Effector memory CD8-positive, alpha-beta T cell (primary cell): ENCODE data around the gene GARIN5A.

ENCODE experiments used
- ATAC-seq: fragments of 150-1000 bp; cut with Tn5 transposase; replicated peaks from 2 replicates; pipeline ENCODE4 v1.10.0; 2021; ENCODE audit warnings: mild to moderate bottlenecking, moderate library complexity
- DNase-seq, 3 experiments: peaks; one replicate each; pipeline ENCODE4 v3.0.0; 2021
- H3K27ac Mint-ChIP-seq, 2 donors: one replicate each; pipeline ENCODE4 v1.8.0; 2022; ENCODE audit warnings: mild to moderate bottlenecking in 2 of 2, mixed read lengths in 2 of 2, moderate library complexity in 2 of 2
- H3K27me3 Mint-ChIP-seq, 2 donors: one replicate each; pipeline ENCODE4 v1.8.0; 2022; ENCODE audit warnings: mixed read lengths in 2 of 2
- H3K36me3 Mint-ChIP-seq: one replicate; pipeline ENCODE4 v1.8.0; 2022; ENCODE audit warnings: mild to moderate bottlenecking, moderate library complexity, mixed read lengths; ENCODE audit not compliant: insufficient read depth
- H3K4me1 Mint-ChIP-seq, 2 donors: one replicate each; pipeline ENCODE4 v1.8.0; 2022; ENCODE audit warnings: low read depth in 2 of 2, mixed read lengths in 2 of 2
- H3K4me3 Mint-ChIP-seq, 2 donors: one replicate each; pipeline ENCODE4 v1.8.0; 2022; ENCODE audit warnings: mild to moderate bottlenecking in 2 of 2, mixed read lengths in 2 of 2, moderate library complexity in 2 of 2
- H3K9me3 Mint-ChIP-seq, 2 donors: one replicate each; pipeline ENCODE4 v1.8.0; 2022; ENCODE audit warnings: mixed read lengths in 2 of 2

GARIN5A gene

GRCh38 chr19:50427318-50427925, 49.2 kb downstream of the GARIN5A start:
- no peak overlapping the region for H3K27ac Mint-ChIP-seq
- H3K27me3 Mint-ChIP-seq: peaks cover 11 to 60% of the 10 kb centered on the region in 2 donors
- H3K4me3 Mint-ChIP-seq: no peak overlapping the region
- H3K4me1 Mint-ChIP-seq: peaks cover 10 to 11% of the 10 kb centered on the region in 2 donors
- no peak for DNase-seq
- peaks cover 9% of the 10 kb centered on the region for H3K36me3 Mint-ChIP-seq
- no peaks in the 10 kb centered on the region for H3K9me3 Mint-ChIP-seq
- no peak for ATAC-seq

GRCh38 chr19:50425581-50425980, 51.1 kb downstream of the GARIN5A start:
- Mint-ChIP-seq H3K36me3 (peaks cover 3% of the 10 kb centered on the region), H3K4me1 (peaks cover 0 to under 1% of the 10 kb centered on the region in 2 donors), H3K27me3 (peaks cover 27 to 66% of the 10 kb centered on the region in 2 donors), H3K4me3 (no peak overlapping the region), H3K27ac (no peak overlapping the region), H3K9me3 (no peaks in the 10 kb centered on the region)
- ATAC-seq: no peak
- no peak for DNase-seq

GRCh38 chr19:50423279-50424113, 53.2 kb downstream of the GARIN5A start:
- peaks cover 3% of the 10 kb centered on the region for H3K36me3 Mint-ChIP-seq

GRCh38 chr19:50422397-50423278, 54.0 kb downstream of the GARIN5A start:
- ATAC-seq (no peak), DNase-seq (no peak)
- H3K36me3 Mint-ChIP-seq: peaks cover 3% of the 10 kb centered on the region
- peaks cover 51 to 69% of the 10 kb centered on the region in 2 donors for H3K27me3 Mint-ChIP-seq
- H3K9me3 Mint-ChIP-seq: no peaks in the 10 kb centered on the region
- peaks cover 6 to 9% of the 10 kb centered on the region in 2 donors for H3K4me1 Mint-ChIP-seq
- H3K27ac Mint-ChIP-seq: peak overlapping the region; percentile 11 to 69
- H3K4me3 Mint-ChIP-seq: no peak overlapping the region

More at GRCh38 chr19:50423279-50424113, 53.2 kb downstream of the GARIN5A start:
- Mint-ChIP-seq H3K9me3 (no peaks in the 10 kb centered on the region), H3K27me3 (peaks cover 48 to 70% of the 10 kb centered on the region in 2 donors), H3K27ac (no peak overlapping the region), H3K4me3 (no peak overlapping the region), H3K4me1 (peaks cover 6 to 9% of the 10 kb centered on the region in 2 donors)
- no peak for DNase-seq
- ATAC-seq: no peak

GRCh38 chr19:50420808-50421207, 55.8 kb downstream of the GARIN5A start:
- Mint-ChIP-seq H3K4me3 (no peak overlapping the region), H3K9me3 (no peaks in the 10 kb centered on the region), H3K36me3 (peaks cover 3% of the 10 kb centered on the region), H3K27ac (no peak overlapping the region), H3K27me3 (peaks cover 51 to 63% of the 10 kb centered on the region in 2 donors), H3K4me1 (peaks cover 6 to 9% of the 10 kb centered on the region in 2 donors)
- DNase-seq (no peak), ATAC-seq (no peak)

- peaks cover 51 to 63% of the 10 kb centered on the region in 2 donors for H3K27me3 Mint-ChIP-seq
- DNase-seq: no peak
- peaks cover 6 to 9% of the 10 kb centered on the region in 2 donors for H3K4me1 Mint-ChIP-seq
- no peak overlapping the region for H3K27ac Mint-ChIP-seq
- peak overlapping the region in 1 of 2 donors; percentile 6 for H3K4me3 Mint-ChIP-seq
- H3K36me3 Mint-ChIP-seq: peaks cover 3% of the 10 kb centered on the region
- ATAC-seq: peak; percentile 54
- H3K9me3 Mint-ChIP-seq: no peaks in the 10 kb centered on the region
These were observed 56.5 kb downstream of the GARIN5A start for GRCh38 chr19:50420127-50420526.

GRCh38 chr19:50419580-50420035, 57.0 kb downstream of the GARIN5A start:
- no peak overlapping the region for H3K27ac Mint-ChIP-seq
- ATAC-seq: no peak
- H3K36me3 Mint-ChIP-seq: peaks cover 3% of the 10 kb centered on the region
- H3K4me3 Mint-ChIP-seq: peak overlapping the region in 1 of 2 donors; percentile 6
- peaks cover 51 to 63% of the 10 kb centered on the region in 2 donors for H3K27me3 Mint-ChIP-seq
- H3K4me1 Mint-ChIP-seq: peaks cover 6 to 12% of the 10 kb centered on the region in 2 donors
- no peaks in the 10 kb centered on the region for H3K9me3 Mint-ChIP-seq
- no peak for DNase-seq

GRCh38 chr19:50419022-50419579, 57.5 kb downstream of the GARIN5A start:
- peaks cover 6 to 13% of the 10 kb centered on the region in 2 donors for H3K4me1 Mint-ChIP-seq
- H3K4me3 Mint-ChIP-seq: peak overlapping the region in 1 of 2 donors; percentile 6

GRCh38 chr19:50418176-50419021, 58.2 kb downstream of the GARIN5A start, which contains the start of gene SPIB:
TSS of gene SPIB (plus strand) at chr19:50418938. CDS start at chr19:50418963, 25 bp downstream.
- H3K4me1 Mint-ChIP-seq: peaks cover 6 to 13% of the 10 kb centered on the region in 2 donors
- H3K27ac Mint-ChIP-seq: peak within 1 kb of the TSS in 1 of 2 donors; percentile 3
- H3K36me3 Mint-ChIP-seq: peaks cover 3% of the 10 kb centered on the region
- H3K9me3 Mint-ChIP-seq: no peaks in the 10 kb centered on the region
- no peak for ATAC-seq
- H3K27me3 Mint-ChIP-seq: peaks cover 44 to 52% of the 10 kb centered on the region in 2 donors
- DNase-seq: no peak
- H3K4me3 Mint-ChIP-seq: peak within 1 kb of the TSS in 1 of 2 donors; percentile 6

More at GRCh38 chr19:50419022-50419579, 57.5 kb downstream of the GARIN5A start:
- Mint-ChIP-seq H3K27me3 (peaks cover 49 to 59% of the 10 kb centered on the region in 2 donors), H3K36me3 (peaks cover 3% of the 10 kb centered on the region), H3K9me3 (no peaks in the 10 kb centered on the region), H3K27ac (peak overlapping the region in 1 of 2 donors; percentile 3)
- no peak for ATAC-seq
- no peak for DNase-seq

- H3K4me1 Mint-ChIP-seq: peaks cover 6 to 13% of the 10 kb centered on the region in 2 donors
- no peaks in the 10 kb centered on the region for H3K9me3 Mint-ChIP-seq
- DNase-seq: no peak
- no peak for ATAC-seq
- H3K4me3 Mint-ChIP-seq: no peak overlapping the region
- peaks cover under 1% of the 10 kb centered on the region for H3K36me3 Mint-ChIP-seq
- H3K27me3 Mint-ChIP-seq: peaks cover 40 to 42% of the 10 kb centered on the region in 2 donors
- H3K27ac Mint-ChIP-seq: no peak overlapping the region
These were observed 59.3 kb downstream of the GARIN5A start for GRCh38 chr19:50417111-50418081.
